Measurements from ENCODE around the gene ITGA3. TPM values are rescaled to one million over a fixed set of nuclear protein-coding genes. Genes with fewer than 3 reads are reported as not detected.

Gene ITGA3
- 354 to 383 TPM (median 368 TPM) in 5 replicates for total RNA-seq (2022; extraction: Qiagen RNA extraction)

GRCh38 chr17:50055426-50056216 lies at the start of gene ITGA3:
ITGA3 (plus strand) TSS chr17:50056110; CDS start chr17:50056440, 330 bp downstream.

GRCh38 chr17:50094753-50095619 lies 39.1 kb downstream of the ITGA3 start, which contains the start of gene PDK2:
PDK2 (plus strand) TSS chr17:50095351; CDS start chr17:50095436, 85 bp downstream.

GRCh38 chr17:50129728-50130558 lies 74.0 kb downstream of the ITGA3 start, which contains the start of gene SAMD14:
SAMD14 (minus strand) TSS chr17:50130160; CDS start chr17:50124959, 5,201 bp downstream.

Other genes with a start within 250 kb of the ITGA3 start
- gene TAC4, start 208.0 kb upstream of the ITGA3 start, total RNA-seq (2022; extraction: Qiagen RNA extraction): not detected in 5 replicates
- 1.9 to 2.7 TPM (median 2.6 TPM) in 5 replicates for gene DLX4, start 86.9 kb upstream of the ITGA3 start, total RNA-seq (2022; extraction: Qiagen RNA extraction)
- 0.05 to 0.11 TPM (median 0.08 TPM) in 5 replicates for gene DLX3, start 60.9 kb upstream of the ITGA3 start, total RNA-seq (2022; extraction: Qiagen RNA extraction)
- 15.3 to 20.3 TPM (median 17.2 TPM) in 5 replicates for gene PDK2, start 39.2 kb downstream of the ITGA3 start, total RNA-seq (2022; extraction: Qiagen RNA extraction)
- gene SAMD14, start 74.0 kb downstream of the ITGA3 start, total RNA-seq (2022; extraction: Qiagen RNA extraction): 0.25 to 0.52 TPM (median 0.49 TPM) in 5 replicates
- 41.9 to 52.0 TPM (median 49.5 TPM) in 5 replicates for gene PPP1R9B, start 94.6 kb downstream of the ITGA3 start, total RNA-seq (2022; extraction: Qiagen RNA extraction)
- 1.0 to 2.8 TPM (median 1.6 TPM) in 5 replicates for gene SGCA, start 109.9 kb downstream of the ITGA3 start, total RNA-seq (2022; extraction: Qiagen RNA extraction)
- gene COL1A1, start 145.5 kb downstream of the ITGA3 start, total RNA-seq (2022; extraction: Qiagen RNA extraction): 6.3 to 11.2 TPM (median 8.9 TPM) in 5 replicates
- gene TMEM92, start 218.4 kb downstream of the ITGA3 start, total RNA-seq (2022; extraction: Qiagen RNA extraction): 14.3 to 19.6 TPM (median 17.0 TPM) in 5 replicates